ENCODE results near the gene CABP7. TPM values are rescaled to one million over a fixed set of nuclear protein-coding genes. Genes with fewer than 3 reads are reported as not detected.

CABP7 gene
- total RNA-seq, 1 donor from 2014 or later: 14.6 TPM

DNA sequence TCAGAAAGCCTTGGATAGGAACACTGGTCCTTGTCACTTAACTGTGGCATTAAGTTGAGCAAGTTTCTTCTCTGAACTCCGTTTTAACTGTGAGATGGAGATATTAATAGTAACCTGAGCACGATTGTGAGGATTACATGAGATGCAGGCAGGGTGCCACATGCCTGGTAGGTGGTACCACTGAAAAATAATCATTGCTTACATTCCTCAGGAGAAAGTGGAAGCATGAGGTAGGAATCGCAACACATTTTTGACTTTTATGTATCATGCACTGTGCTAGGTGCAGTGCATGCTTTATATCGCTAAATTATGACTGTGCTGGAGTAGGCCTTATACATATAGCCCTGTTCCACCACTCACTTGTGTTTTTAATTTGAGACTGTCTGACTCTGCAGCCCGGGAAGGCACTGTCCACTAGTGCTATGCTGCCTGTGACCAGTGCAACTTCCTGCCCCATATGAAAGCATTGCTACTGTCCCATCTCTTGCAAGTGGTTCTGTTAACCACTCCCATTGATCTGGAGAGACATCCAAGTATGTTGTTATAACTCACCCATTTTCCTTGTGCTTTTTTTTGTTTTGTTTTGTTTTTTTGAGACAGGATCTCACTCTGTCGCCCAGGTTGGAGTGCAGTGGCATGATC is 48.4 kb downstream of the CABP7 start:
- Mint-ChIP-seq H3K4me1 (ENCODE audit: low read depth, unreplicated experiment) (peaks cover 14% of the 10 kb centered on the region), H3K27me3 (ENCODE audit: unreplicated experiment) (peaks cover 5% of the 10 kb centered on the region), H3K36me3 (ENCODE audit: unreplicated experiment) (no peaks in the 10 kb centered on the region), H3K27ac (ENCODE audit: unreplicated experiment) (peak overlapping the region; percentile 28), H3K4me3 (ENCODE audit: unreplicated experiment) (peak overlapping the region; percentile 99), H3K9me3 (ENCODE audit: unreplicated experiment) (peaks cover 6% of the 10 kb centered on the region)
- DNase-seq: no peak
- TF ChIP-seq, protein P1, sequence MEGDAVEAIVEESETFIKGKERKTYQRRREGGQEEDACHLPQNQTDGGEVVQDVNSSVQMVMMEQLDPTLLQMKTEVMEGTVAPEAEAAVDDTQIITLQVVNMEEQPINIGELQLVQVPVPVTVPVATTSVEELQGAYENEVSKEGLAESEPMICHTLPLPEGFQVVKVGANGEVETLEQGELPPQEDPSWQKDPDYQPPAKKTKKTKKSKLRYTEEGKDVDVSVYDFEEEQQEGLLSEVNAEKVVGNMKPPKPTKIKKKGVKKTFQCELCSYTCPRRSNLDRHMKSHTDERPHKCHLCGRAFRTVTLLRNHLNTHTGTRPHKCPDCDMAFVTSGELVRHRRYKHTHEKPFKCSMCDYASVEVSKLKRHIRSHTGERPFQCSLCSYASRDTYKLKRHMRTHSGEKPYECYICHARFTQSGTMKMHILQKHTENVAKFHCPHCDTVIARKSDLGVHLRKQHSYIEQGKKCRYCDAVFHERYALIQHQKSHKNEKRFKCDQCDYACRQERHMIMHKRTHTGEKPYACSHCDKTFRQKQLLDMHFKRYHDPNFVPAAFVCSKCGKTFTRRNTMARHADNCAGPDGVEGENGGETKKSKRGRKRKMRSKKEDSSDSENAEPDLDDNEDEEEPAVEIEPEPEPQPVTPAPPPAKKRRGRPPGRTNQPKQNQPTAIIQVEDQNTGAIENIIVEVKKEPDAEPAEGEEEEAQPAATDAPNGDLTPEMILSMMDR (IDR thresholded peaks at IDR 0.05; ENCODE audit: partially characterized antibody, unreplicated experiment): no peak

DNA sequence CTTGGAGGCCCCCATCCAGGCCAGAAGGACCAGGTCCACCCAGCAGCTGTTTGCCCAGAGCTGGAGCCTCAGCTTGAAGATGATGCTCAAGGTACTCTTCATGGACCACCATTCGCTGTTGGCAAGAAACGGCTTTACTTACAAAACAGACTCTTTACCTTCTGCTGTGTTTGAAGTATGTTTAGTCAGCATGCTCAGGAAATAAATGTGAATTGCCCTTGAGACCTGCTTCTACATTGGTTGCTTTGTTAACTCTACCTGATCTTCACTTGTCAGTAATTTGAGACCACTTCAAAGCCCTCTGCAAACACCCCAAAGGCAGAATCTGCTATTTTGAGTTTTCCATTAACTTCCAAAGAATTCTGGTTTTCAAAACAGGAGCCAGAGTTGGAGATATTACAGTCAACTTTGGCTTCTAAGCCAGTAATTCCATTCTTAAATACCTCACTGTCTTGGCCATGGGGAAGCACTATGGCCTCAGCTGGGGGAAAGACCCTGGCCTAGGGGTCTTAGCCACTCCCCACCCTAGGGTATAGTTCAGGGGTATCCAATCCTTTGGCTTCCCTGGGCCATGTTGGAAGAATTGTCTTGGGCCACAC is 50.0 kb downstream of the CABP7 start:
- no peak for DNase-seq
- Mint-ChIP-seq H3K9me3 (ENCODE audit: unreplicated experiment) (peaks cover 6% of the 10 kb centered on the region), H3K27ac (ENCODE audit: unreplicated experiment) (no peak overlapping the region), H3K27me3 (ENCODE audit: unreplicated experiment) (peaks cover 5% of the 10 kb centered on the region), H3K4me3 (ENCODE audit: unreplicated experiment) (no peak overlapping the region), H3K36me3 (ENCODE audit: unreplicated experiment) (no peaks in the 10 kb centered on the region), H3K4me1 (ENCODE audit: low read depth, unreplicated experiment) (peaks cover 14% of the 10 kb centered on the region)
- TF ChIP-seq, protein P1 (IDR thresholded peaks at IDR 0.05; ENCODE audit: partially characterized antibody, unreplicated experiment): no peak

DNA sequence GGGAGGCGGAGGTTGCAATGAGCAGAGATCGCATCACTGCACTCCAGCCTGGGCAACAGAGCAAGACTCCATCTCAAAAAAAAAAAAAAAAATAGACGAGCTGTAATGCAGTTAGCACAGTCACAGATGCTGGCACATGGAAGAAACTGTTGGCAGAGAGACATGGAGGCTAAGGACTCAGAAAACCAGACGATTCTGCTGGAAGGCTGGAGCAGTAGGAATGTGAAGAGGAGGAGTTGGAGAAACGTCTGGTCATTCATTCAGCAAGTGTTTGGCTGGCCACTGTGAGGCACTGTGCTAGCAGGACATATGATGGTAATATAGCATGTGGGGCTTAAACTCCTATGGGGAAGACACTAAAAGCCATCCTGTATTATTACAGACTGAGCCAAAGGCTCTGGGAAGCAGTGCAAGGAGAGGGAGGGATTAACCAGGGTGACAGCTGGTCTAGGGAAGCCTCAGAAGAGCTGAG is 52.4 kb downstream of the CABP7 start:
- Mint-ChIP-seq H3K4me1 (ENCODE audit: low read depth, unreplicated experiment) (peaks cover 8% of the 10 kb centered on the region), H3K36me3 (ENCODE audit: unreplicated experiment) (no peaks in the 10 kb centered on the region), H3K4me3 (ENCODE audit: unreplicated experiment) (no peak overlapping the region), H3K27me3 (ENCODE audit: unreplicated experiment) (peaks cover 5% of the 10 kb centered on the region), H3K27ac (ENCODE audit: unreplicated experiment) (peak overlapping the region; percentile 62), H3K9me3 (ENCODE audit: unreplicated experiment) (peaks cover 4% of the 10 kb centered on the region)
- DNase-seq: peak; percentile 31
- TF ChIP-seq, protein P1 (IDR thresholded peaks at IDR 0.05; ENCODE audit: partially characterized antibody, unreplicated experiment): no peak

DNA sequence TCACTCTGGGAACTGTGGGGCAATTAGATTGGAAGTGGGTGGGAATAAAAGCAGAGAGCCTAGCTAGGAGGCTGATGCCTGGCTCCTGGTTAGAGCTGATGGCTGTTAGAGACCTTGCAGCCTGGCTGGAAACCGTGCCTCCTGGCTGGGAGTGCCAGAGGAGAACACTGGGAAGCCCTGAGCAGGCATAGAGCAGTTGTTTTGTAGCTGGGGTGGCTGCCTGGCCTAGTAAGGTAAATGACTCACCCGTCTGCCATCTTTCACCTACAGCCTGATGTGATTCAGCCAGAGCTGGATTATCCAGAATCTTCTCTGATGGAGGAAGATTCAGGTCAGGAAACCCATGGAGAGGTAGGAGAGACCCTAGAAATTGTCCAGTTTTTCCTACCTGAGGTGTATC is 53.4 kb downstream of the CABP7 start:
- H3K27me3 Mint-ChIP-seq (ENCODE audit: unreplicated experiment): peaks cover 2% of the 10 kb centered on the region
- no peaks in the 10 kb centered on the region for H3K36me3 Mint-ChIP-seq (ENCODE audit: unreplicated experiment)
- no peak for DNase-seq
- peaks cover 5% of the 10 kb centered on the region for H3K4me1 Mint-ChIP-seq (ENCODE audit: low read depth, unreplicated experiment)
- H3K9me3 Mint-ChIP-seq (ENCODE audit: unreplicated experiment): peaks cover 4% of the 10 kb centered on the region
- TF ChIP-seq, protein P1 (IDR thresholded peaks at IDR 0.05; ENCODE audit: partially characterized antibody, unreplicated experiment): no peak
- no peak overlapping the region for H3K27ac Mint-ChIP-seq (ENCODE audit: unreplicated experiment)
- H3K4me3 Mint-ChIP-seq (ENCODE audit: unreplicated experiment): no peak overlapping the region

DNA sequence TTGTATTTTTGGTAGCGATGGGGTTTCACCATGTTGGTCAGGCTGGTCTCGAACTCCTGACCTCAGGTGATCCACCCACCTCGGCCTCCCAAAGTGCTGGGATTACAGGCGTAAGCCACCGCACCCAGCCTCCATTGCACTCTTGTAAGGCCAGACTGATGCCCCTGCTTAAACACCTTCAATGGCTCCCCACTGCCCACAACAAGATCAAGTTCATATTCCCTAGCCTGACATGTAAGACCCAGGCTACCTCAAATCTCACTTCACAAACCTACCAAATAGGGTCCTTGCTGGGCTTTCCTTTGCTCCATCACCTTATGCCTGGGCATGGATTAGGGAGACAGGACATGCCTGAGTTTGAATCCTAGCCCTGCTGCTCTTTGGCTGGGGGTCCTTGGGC is 60.4 kb downstream of the CABP7 start:
- Mint-ChIP-seq H3K4me1 (ENCODE audit: low read depth, unreplicated experiment) (peaks cover 24% of the 10 kb centered on the region), H3K9me3 (ENCODE audit: unreplicated experiment) (peaks cover 2% of the 10 kb centered on the region), H3K36me3 (ENCODE audit: unreplicated experiment) (no peaks in the 10 kb centered on the region), H3K27ac (ENCODE audit: unreplicated experiment) (no peak overlapping the region), H3K27me3 (ENCODE audit: unreplicated experiment) (peaks cover 4% of the 10 kb centered on the region), H3K4me3 (ENCODE audit: unreplicated experiment) (no peak overlapping the region)
- no peak for DNase-seq
- TF ChIP-seq, protein P1 (IDR thresholded peaks at IDR 0.05; ENCODE audit: partially characterized antibody, unreplicated experiment): no peak

Measured in glutamatergic neuron (in vitro differentiated cells).